K562 (cell line): Measurements from ENCODE around the gene RPS6KA2. TPM values are rescaled to one million over a fixed set of nuclear protein-coding genes. Genes with fewer than 3 reads are reported as not detected.

ENCODE experiments used
- ATAC-seq: fragments of 200-7000 bp; cut with Tn5 transposase; 3 replicates; pipeline ENCODE4 v1.9.1; 2020; ENCODE audit warnings: moderate library complexity
- BruUV-seq: library from RNA; stranded (reverse); fragments of 400-500 nt; replicated peaks from 2 replicates; lab custom pipeline; 2021; lab: Mats Ljungman, UMichigan
- CTCF ChIA-PET: fragments of 300-600 bp; formaldehyde crosslinking; extraction: SDS; loops from one replicate; lab custom pipeline; 2021; ENCODE audit warnings: low intra/inter-chr PET ratio; lab: Yijun Ruan, JAX
- POLR2A ChIA-PET: fragments of 300-600, 350-650 bp; sonication (Branson Sonifier 250); formaldehyde crosslinking; extraction: SDS; loops from one replicate; lab custom pipeline; 2021; ENCODE audit warnings: antibody characterized with exemption, inconsistent platforms; lab: Yijun Ruan, JAX
- DNase-seq, 4 experiments: peaks; one replicate each; pipeline versions ENCODE4 v3.0.0 to v3.0.0-alpha.2; 2011 to 2018; ENCODE audit warnings: low spot score in 3 of 4, mixed read lengths in 3 of 4; ENCODE audit errors: extremely low read depth in 1 of 4
- FAIRE-seq: peaks from 2 replicates; lab custom pipeline; 2011; peaks lifted over from hg19 to GRCh38; lab: Jason Lieb, UNC
- H2AFZ ChIP-seq: 2 replicates; pipeline ENCODE4 v1.6.0; 2011; ENCODE audit warnings: low read depth, low read length, control low read depth, inconsistent platforms
- H3K27ac ChIP-seq: fragments of 200-600 bp; 3 replicates; pipeline ENCODE4 v1.8.0; 2011; ENCODE audit warnings: low read depth, mild to moderate bottlenecking, control low read depth, inconsistent platforms, low read length, moderate library complexity, mixed read lengths; ENCODE audit errors: extremely low read depth
- H3K27me3 ChIP-seq, 2 experiments: fragments of 300-600 bp in 1 of 2; 2 replicates in 1 of 2; 3 replicates in 1 of 2; pipeline versions ENCODE4 v1.6.0 to v1.8.0; 2011; ENCODE audit warnings: inconsistent platforms in 2 of 2, low read length in 2 of 2, mild to moderate bottlenecking in 1 of 2, mixed read lengths in 1 of 2, moderate library complexity in 1 of 2; ENCODE audit not compliant: control insufficient read depth in 2 of 2, insufficient read depth in 2 of 2
- H3K36me3 ChIP-seq: fragments of 300-600 bp; 3 replicates; pipeline ENCODE4 v1.8.0; 2011; ENCODE audit warnings: mild to moderate bottlenecking, low read length, inconsistent platforms; ENCODE audit not compliant: control insufficient read depth, insufficient read depth
- H3K4me1 ChIP-seq, 2 experiments: fragments of 200-600 bp in 1 of 2; replicated peaks in 1 of 2; 2 replicates in 1 of 2; 3 replicates in 1 of 2; pipeline versions ENCODE4 v1.5.1 to v1.8.0; 2011; ENCODE audit warnings: inconsistent platforms in 2 of 2, low read length in 2 of 2, mild to moderate bottlenecking in 1 of 2, mixed read lengths in 1 of 2, moderate library complexity in 1 of 2; ENCODE audit not compliant: control insufficient read depth in 2 of 2, insufficient read depth in 2 of 2
- H3K4me2 ChIP-seq: 2 replicates; pipeline ENCODE4 v1.6.1; 2011; ENCODE audit warnings: low read length, control low read depth, inconsistent platforms, mixed read lengths; ENCODE audit not compliant: insufficient read depth
- H3K4me3 ChIP-seq: fragments of 200-600 bp; sonication (generic), shearing (Covaris generic); 2 replicates; pipeline ENCODE4 v1.5.1; 2016; ENCODE audit warnings: control low read depth, inconsistent platforms
- H3K79me2 ChIP-seq: fragments of 200-600 bp; 3 replicates; pipeline ENCODE4 v1.8.0; 2011; ENCODE audit warnings: low read length, inconsistent platforms; ENCODE audit not compliant: control insufficient read depth, insufficient read depth
- H3K9ac ChIP-seq, 2 experiments: 2 replicates each; pipeline versions ENCODE4 v1.6.0 to v1.6.1; 2011; ENCODE audit warnings: low read depth in 2 of 2, low read length in 2 of 2, control low read depth in 1 of 2, inconsistent platforms in 1 of 2, mild to moderate bottlenecking in 1 of 2, mixed read lengths in 1 of 2; ENCODE audit not compliant: insufficient read depth in 1 of 2
- H3K9me1 ChIP-seq: one replicate; pipeline ENCODE4 v1.6.0; 2011; ENCODE audit warnings: inconsistent platforms, mild to moderate bottlenecking, low read length, moderate library complexity; ENCODE audit not compliant: control insufficient read depth, insufficient read depth
- H3K9me3 ChIP-seq: replicated peaks from 2 replicates; pipeline ENCODE4 v1.5.1; 2011; ENCODE audit warnings: low read depth, low read length, inconsistent platforms; ENCODE audit not compliant: control insufficient read depth, insufficient read depth
- H4K20me1 ChIP-seq: replicated peaks from 2 replicates; pipeline ENCODE4 v1.6.1; 2011; ENCODE audit warnings: low read length, inconsistent platforms, mixed read lengths; ENCODE audit not compliant: control insufficient read depth, insufficient read depth
- ZNF507 ChIP-seq: conservative IDR thresholded peaks from 2 replicates; pipeline ENCODE4 v1.6.1; 2017; ENCODE audit warnings: missing genetic modification characterization, missing compliant biosample characterization
- WGBS: fragments of 100-300 bp; shearing (Covaris generic); methylation state at CpG from one replicate; pipeline ENCODE4 v1.1.6; 2016; ENCODE audit warnings: low coverage, mixed read lengths; ENCODE audit not compliant: insufficient coverage; ENCODE audit errors: missing lambda C conversion rate; 5-methylcytosine and 5-hydroxymethylcytosine counted together
- in situ Hi-C: fragments of 300-500 bp; cut with MboI; formaldehyde crosslinking; loops from 4 replicates; pipeline ENCODE4 v1.15.0; 2018; ENCODE audit warnings: inconsistent platforms, mixed read lengths
- intact Hi-C: fragments of 100-400 bp; cut with micrococcal nuclease; formaldehyde crosslinking; loops from 2 replicates; pipeline ENCODE4 v1.14.2; 2022
- polyA plus RNA-seq, 8 experiments: library from polyadenylated mRNA; depleted of rRNA in 4 of 8; stranded (reverse) in 5 of 8; unstranded in 3 of 8; fragments of >200 nt; fragmentation: Nextera tagmentation in 2 of 8; fragmentation: Illumina TruSeq in 1 of 8; extraction: Ambion mirVana in 2 of 8; extraction: Trizol in 1 of 8; gene quantifications; 2 replicates each; pipeline versions ENCODE4 v1.2.1 to v1.2.3, GENCODE V29; 2011 to 2014; ENCODE audit warnings: inconsistent platforms in 1 of 8, missing spikeins in 1 of 8
- total RNA-seq, 7 experiments: library from RNA; depleted of rRNA in 6 of 7; stranded (reverse); fragments of >200 nt in 6 of 7; fragmentation: Illumina TruSeq in 2 of 7; extraction: Trizol in 2 of 7; gene quantifications; 2 replicates each; pipeline versions ENCODE4 v1.2.1 to v1.2.3, GENCODE V29; 2011 to 2021; ENCODE audit warnings: low replicate concordance in 1 of 7
- TF ChIP-seq, protein P1 (sequence below): fragments of 450-650 bp; formaldehyde crosslinking; IDR thresholded peaks from 2 replicates; pipeline ENCODE4 v1.4.0; 2022; ENCODE audit warnings: missing genetic modification characterization

The RPS6KA2 gene
- total and polyA plus RNA-seq, 9 of the 15 experiments (the other 6 are each of a cell fraction or from before 2014, with no cell fraction given), result 0.29 to 1.00 (median 0.53) TPM

- Histone ChIP-seq H3K27me3 (peaks cover 44 to 65% of the 10 kb centered on the region in 2 experiments; a peak in 4 of 5 replicates), H3K27ac (no peak overlapping the region), H2AFZ (no peak overlapping the region), H4K20me1 (no peaks in the 10 kb centered on the region; the same call in 1 of the 2 replicates), H3K9ac (no peak overlapping the region), H3K4me2 (no peak overlapping the region), H3K9me1 (no peaks in the 10 kb centered on the region), H3K4me1 (no peaks in the 10 kb centered on the region), H3K79me2 (no peaks in the 10 kb centered on the region), H3K9me3 (no peaks in the 10 kb centered on the region), H3K36me3 (no peaks in the 10 kb centered on the region), H3K4me3 (no peak overlapping the region)
- intact Hi-C loops, result no loop called here
- no TSS peak for BruUV-seq
- TF ChIP-seq, protein P1, sequence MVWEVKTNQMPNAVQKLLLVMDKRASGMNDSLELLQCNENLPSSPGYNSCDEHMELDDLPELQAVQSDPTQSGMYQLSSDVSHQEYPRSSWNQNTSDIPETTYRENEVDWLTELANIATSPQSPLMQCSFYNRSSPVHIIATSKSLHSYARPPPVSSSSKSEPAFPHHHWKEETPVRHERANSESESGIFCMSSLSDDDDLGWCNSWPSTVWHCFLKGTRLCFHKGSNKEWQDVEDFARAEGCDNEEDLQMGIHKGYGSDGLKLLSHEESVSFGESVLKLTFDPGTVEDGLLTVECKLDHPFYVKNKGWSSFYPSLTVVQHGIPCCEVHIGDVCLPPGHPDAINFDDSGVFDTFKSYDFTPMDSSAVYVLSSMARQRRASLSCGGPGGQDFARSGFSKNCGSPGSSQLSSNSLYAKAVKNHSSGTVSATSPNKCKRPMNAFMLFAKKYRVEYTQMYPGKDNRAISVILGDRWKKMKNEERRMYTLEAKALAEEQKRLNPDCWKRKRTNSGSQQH (CRISPR knock-in tag), result 0 out of 2 replicates have a peak, but pooled peaks have one; percentile 56
- no peak for TF ChIP-seq ZNF507
- peak; percentile 23 for FAIRE-seq
- 5% methylated on average over 2 of the region's 2 CpGs for WGBS
- POLR2A ChIA-PET, result interaction anchor here (0.7 kb wide), 1 partner anchor 434 kb away, joined by 5 read pairs; no protein-coding TSS in a partner anchor
- CTCF ChIA-PET, result no interaction called here
- no peak for ATAC-seq
- in situ Hi-C loops, result no loop called here
- no peak for DNase-seq
Observed at GRCh38 chr6:166507380-166507779, 119.7 kb downstream of the RPS6KA2 start.
